Hematopoietic multipotent progenitor cell treated with erythropoietin and hydrocortisone succinate and interleukin-3 and kit ligand, for 8 days (in vitro differentiated cells): Measurements from ENCODE around the gene PARPBP.
"Not testable (repeated sequence)": the region's sequence is repeated elsewhere in the genome, so short reads cannot be mapped to it uniquely, and the experiment has no call there.

Experiments
- DNase-seq: peaks from one replicate; pipeline ENCODE4 v3.0.0-alpha.2; 2015

The PARPBP gene

GRCh38 chr12:102119674-102120563 lies at the start of gene PARPBP, which contains the start of gene NUP37:
PARPBP (plus strand) TSS chr12:102120183; CDS start chr12:102123889, 3,706 bp downstream.
NUP37 (minus strand) TSS chr12:102120114; CDS start chr12:102118518, 1,596 bp downstream.
- DNase-seq: peak; percentile 91

GRCh38 chr12:102072092-102072491 lies 47.9 kb upstream of the PARPBP start:
- not testable (repeated sequence) for DNase-seq

DNA sequence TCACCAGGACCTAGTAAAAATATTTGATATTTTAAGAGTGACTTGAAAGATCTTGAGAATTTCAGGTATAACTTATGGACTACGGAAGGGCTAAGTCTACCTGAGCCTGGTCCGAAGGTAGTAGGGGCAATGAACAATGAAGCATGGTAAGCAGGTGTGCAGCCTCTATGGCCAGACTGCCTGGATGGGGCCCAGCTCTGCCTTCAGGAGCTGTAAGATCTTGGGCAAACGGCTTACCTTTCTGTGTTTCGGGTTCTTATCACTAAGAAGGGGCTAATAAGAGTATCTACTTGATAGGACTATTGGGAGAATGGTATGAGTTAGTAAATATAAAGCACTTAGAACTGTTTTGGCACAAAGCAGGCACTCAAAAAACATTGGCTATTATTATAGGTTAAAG lies 39.1 kb upstream of the PARPBP start:
- no peak for DNase-seq

DNA sequence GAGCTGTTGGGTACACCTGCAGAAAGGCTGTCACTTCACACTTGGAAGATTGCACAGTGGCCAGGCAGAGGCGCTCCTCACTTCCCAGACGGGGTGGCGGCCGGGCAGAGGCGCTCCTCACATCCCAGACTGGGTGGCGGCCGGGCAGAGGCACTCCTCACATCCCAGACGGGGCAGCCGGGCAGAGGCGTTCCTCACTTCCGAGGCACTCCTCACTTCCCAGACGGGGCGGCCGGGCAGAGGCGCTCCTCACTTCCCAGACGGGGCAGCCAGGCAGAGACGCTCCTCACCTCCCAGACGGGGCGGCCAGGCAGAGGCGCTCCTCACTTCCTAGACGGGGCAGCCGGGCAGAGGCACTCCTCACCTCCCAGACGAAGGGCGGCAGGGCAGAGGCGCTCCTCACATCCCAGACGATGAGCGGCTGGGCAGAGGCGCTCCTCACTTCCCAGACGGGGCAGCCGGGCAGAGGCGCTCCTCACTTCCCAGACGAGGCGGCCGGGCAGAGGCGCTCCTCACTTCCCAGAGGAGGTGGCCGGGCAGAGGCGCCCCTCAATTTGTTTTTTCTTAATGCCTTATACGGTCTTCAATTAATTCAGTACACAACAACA lies 30.7 kb upstream of the PARPBP start:
- not testable (repeated sequence) for DNase-seq

DNA sequence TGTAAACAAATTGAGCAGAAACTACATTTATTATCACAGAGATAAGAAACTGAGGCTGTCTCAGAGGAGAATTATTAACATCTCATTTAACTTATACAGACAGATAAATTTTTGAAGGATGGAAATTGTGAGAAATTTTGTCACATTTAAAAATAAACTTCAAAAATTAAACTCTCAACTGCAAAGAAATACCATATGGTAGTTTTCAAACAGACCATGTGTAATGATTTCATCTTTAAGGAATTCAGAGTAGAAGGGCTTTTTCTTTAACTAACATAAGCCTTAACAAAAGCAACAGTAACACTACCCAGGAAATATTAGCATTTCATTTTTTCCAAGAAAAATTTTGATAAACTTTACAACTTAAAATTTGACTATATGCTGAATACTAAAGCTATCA lies 26.7 kb upstream of the PARPBP start:
- DNase-seq: no peak

DNA sequence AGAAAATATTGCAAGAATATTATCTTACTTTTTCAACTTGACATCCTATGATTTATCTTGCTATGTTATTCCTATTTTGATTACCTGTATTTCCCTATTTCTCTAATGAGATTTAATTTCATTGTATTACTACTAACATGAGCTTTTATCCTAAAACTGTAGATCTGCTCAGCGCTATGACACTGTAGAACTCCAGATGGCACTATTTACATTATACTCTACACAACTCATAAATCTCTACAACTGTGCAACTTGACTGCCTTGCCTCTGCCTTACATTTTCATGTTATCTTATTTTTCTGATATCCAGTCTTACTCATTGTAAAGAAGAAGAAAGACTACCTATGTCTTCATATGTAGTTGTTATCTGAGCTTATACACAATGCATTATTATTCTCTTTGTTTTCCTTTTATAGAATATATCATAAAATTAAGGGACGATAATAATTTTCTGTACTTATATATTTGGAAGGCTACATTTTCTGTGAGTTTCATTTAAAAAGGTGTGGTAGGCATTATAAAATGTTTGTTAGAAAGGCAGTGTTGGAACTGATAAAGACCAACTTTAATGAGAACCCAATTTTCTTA lies 24.2 kb upstream of the PARPBP start:
- DNase-seq: peak; percentile 46

- DNase-seq: no peak
Measured at GRCh38 chr12:102096855-102097254, 23.1 kb upstream of the PARPBP start.

DNA sequence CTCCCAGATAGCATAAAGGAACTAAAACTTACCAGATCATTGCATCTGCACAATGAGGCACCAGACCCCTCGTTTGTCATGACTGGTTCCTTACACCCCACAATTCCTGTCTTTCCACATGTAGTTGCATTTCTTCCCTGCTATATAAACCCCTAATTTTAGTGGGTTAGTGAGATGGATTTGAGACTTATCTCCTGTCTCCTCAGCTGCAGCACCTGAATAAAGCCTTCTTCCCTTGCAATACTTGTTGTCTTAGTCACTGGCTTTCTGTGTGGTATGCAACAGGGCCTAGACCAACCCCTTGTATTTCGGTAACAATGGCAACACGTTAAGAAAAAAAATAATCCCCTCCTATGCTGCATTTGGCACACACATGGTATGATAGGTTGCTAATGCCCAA lies 13.1 kb upstream of the PARPBP start:
- no peak for DNase-seq

DNA sequence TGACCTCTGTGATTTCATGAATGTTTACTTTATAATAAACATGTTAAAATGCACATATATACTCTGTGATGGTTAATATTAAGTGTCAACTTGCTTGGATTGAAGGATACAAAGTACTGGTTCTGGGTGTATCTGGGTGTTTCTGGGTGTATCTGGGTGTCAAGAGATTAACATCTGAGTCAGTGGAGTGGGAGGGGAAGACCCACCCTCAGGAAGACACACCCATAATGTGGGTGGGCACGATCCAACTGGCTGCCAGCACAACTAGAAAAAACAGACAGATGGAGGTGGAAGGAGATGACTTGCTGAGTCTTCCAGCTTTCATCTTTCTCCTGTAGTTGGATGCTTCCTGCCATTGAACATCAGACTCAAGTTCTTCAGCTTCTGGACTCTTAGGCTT lies 12.0 kb upstream of the PARPBP start:
- DNase-seq: peak; percentile 68

- DNase-seq: no peak
Measured at GRCh38 chr12:102110782-102111181, 9.2 kb upstream of the PARPBP start.

- DNase-seq: no peak
Measured at GRCh38 chr12:102114212-102114611, 5.8 kb upstream of the PARPBP start.

DNA sequence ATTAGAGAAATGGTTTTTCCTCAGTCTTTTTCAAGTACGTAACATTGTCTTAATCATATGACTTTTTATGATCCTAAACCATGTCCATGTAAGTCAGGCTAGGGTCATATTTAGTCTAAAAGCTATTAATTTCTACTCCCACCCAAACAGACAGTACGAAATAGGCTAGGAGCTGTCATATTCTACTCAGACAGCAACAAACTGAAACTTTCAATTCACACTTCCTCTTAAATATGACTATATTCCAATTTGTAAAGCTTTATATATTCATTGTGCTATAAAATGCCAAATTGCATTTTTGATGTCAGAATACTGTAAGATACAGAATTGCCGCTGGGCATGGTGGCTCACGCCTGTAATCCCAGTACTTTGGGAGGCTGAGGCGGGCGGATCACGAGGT lies 3.6 kb upstream of the PARPBP start:
- no peak for DNase-seq

- DNase-seq: no peak
Measured at GRCh38 chr12:102118874-102119273, 1.1 kb upstream of the PARPBP start.

- no peak for DNase-seq
Measured at GRCh38 chr12:102120564-102120873, 536 bp downstream of the PARPBP start.

GRCh38 chr12:102120886-102121285 lies 903 bp downstream of the PARPBP start:
- DNase-seq: peak; percentile 71

- peak; percentile 18 for DNase-seq
Measured at GRCh38 chr12:102121328-102121727, 1.3 kb downstream of the PARPBP start.

GRCh38 chr12:102130720-102131119 lies 10.7 kb downstream of the PARPBP start:
- DNase-seq: not testable (repeated sequence)

GRCh38 chr12:102131442-102131841 lies 11.5 kb downstream of the PARPBP start:
- DNase-seq: not testable (repeated sequence)

DNA sequence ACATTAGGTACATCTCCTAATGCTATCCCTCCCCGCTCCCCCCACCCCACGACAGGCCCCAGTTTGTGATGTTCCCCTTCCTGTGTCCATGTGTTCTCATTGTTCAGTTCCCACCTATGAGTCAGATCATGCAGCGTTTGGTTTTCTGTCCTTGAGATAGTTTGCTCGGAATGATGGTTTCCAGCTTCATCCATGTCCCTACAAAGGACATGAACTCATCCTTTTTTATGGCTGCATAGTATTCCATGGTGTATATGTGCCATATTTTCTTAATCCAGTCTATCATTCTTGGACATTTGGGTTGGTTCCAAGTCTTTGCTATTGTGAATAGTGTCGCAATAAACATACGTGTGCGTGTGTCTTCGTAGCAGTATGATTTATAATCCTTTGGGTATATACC lies 17.6 kb downstream of the PARPBP start:
- DNase-seq: not testable (repeated sequence)

- DNase-seq: not testable (repeated sequence)
Measured at GRCh38 chr12:102142866-102143373, 22.9 kb downstream of the PARPBP start.

GRCh38 chr12:102144221-102144620 lies 24.2 kb downstream of the PARPBP start:
- DNase-seq: no peak

DNA sequence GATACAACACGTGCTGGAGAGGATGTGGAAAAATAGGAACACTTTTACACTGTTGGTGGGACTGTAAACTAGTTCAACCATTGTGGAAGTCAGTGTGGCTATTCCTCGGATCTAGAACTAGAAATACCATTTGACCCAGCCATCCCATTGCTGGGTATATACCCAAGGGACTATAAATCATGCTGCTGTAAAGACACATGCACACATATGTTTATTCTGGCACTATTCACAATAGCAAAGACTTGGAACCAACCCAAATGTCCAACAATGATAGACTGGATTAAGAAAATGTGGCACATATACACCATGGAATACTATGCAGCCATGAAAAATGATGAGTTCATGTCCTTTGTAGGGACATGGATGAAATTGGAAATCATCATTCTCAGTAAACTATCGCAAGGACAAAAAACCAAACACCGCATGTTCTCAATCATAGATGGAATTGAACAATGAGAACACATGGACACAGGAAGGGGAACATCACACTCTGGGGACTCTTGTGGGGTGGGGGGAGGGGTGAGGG lies 27.1 kb downstream of the PARPBP start:
- DNase-seq: not testable (repeated sequence)

GRCh38 chr12:102155206-102155605 lies 35.2 kb downstream of the PARPBP start:
- DNase-seq: not testable (repeated sequence)
